HG03558 (cell line): ENCODE results near the gene ST3GAL3.

Source experiments
- ATAC-seq: cut with Tn5 transposase; IDR thresholded peaks from one replicate; pipeline ENCODE4 v1.9.1; 2021; ENCODE audit warnings: moderate number of reproducible peaks; ENCODE audit not compliant: unreplicated experiment; ENCODE audit errors: extremely low read depth

The ST3GAL3 gene

GRCh38 chr1:43952731-43953346 is 245.5 kb downstream of the ST3GAL3 start:
- no peak for ATAC-seq

- ATAC-seq = no peak
Observed at GRCh38 chr1:43953361-43953760, 246.0 kb downstream of the ST3GAL3 start.

- ATAC-seq = no peak
Observed at GRCh38 chr1:43954036-43954435, 246.7 kb downstream of the ST3GAL3 start.

- ATAC-seq = no peak
Observed at GRCh38 chr1:43956234-43956633, 248.9 kb downstream of the ST3GAL3 start.

- ATAC-seq = no peak
Observed at GRCh38 chr1:43957407-43958040, 250.2 kb downstream of the ST3GAL3 start.

- no peak for ATAC-seq
Observed at GRCh38 chr1:43958351-43959255, 251.3 kb downstream of the ST3GAL3 start.

- ATAC-seq = no peak
Observed at GRCh38 chr1:43960798-43961197, 253.5 kb downstream of the ST3GAL3 start.

- no peak for ATAC-seq
Observed at GRCh38 chr1:43961692-43962091, 254.4 kb downstream of the ST3GAL3 start.

GRCh38 chr1:43962324-43962723 is 255.0 kb downstream of the ST3GAL3 start:
- ATAC-seq = no peak

GRCh38 chr1:43963006-43963405 is 255.7 kb downstream of the ST3GAL3 start:
- no peak for ATAC-seq

- no peak for ATAC-seq
Observed at GRCh38 chr1:43963890-43964289, 256.6 kb downstream of the ST3GAL3 start.

- ATAC-seq = no peak
Observed at GRCh38 chr1:43965316-43965715, 258.0 kb downstream of the ST3GAL3 start.

- no peak for ATAC-seq
Observed at GRCh38 chr1:43968348-43968948, 261.1 kb downstream of the ST3GAL3 start.

- no peak for ATAC-seq
Observed at GRCh38 chr1:43969416-43969745, 262.0 kb downstream of the ST3GAL3 start.

- no peak for ATAC-seq
Observed at GRCh38 chr1:43969746-43970466, 262.6 kb downstream of the ST3GAL3 start, which contains the start of gene DPH2. DPH2 (plus strand) TSS chr1:43970010; CDS start chr1:43970176, 166 bp downstream.

GRCh38 chr1:43970502-43970901 is 263.2 kb downstream of the ST3GAL3 start:
- no peak for ATAC-seq

- no peak for ATAC-seq
Observed at GRCh38 chr1:43970911-43971310, 263.6 kb downstream of the ST3GAL3 start.

- no peak for ATAC-seq
Observed at GRCh38 chr1:43971336-43971980, 264.1 kb downstream of the ST3GAL3 start.

GRCh38 chr1:43973981-43974442 is 266.7 kb downstream of the ST3GAL3 start:
- ATAC-seq = no peak
